ENCODE results near the gene RFTN2.
"Not testable (repeated sequence)": the region's sequence is repeated elsewhere in the genome, so short reads cannot be mapped to it uniquely, and the experiment has no call there.

RFTN2 gene

DNA sequence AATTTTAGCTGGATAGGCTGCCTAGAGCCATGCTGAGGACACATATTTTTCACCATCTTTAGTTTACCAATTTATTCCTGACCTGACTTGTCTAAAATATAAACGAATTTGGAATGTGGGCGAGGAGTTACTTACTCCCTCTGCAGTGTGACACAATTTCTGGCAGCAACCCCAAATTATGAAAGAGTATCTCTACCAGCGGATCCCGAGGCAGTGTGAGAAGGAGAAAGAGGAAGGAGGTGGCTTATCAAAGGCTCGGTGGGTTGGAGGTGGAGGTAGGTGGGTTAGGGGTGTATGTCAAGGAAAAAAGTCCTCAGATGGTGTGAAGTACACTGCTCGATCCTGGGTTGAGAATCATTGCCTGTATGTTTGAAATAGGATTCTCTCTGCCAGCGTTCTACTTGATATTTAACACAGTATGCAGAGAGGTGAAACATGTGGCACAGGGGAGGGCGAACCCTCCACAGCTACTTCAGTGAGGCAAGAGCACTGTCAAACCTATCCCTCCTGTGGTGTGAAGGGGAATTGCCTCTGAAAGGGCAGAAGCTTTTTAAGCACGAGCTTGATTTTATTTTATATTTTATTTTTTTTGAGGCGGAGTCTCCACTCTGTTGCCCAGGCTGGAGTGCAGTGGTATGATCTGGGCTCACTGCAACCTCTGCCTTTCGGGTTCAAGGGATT lies 76.0 kb downstream of the RFTN2 start:
- Mint-ChIP-seq H3K9me3 (no peaks in the 10 kb centered on the region), H3K4me3 (peak overlapping the region; percentile 23 to 34), H3K4me1 (peaks cover 9% of the 10 kb centered on the region), H3K27me3 (peaks cover 14% of the 10 kb centered on the region), H3K27ac (no peak overlapping the region)
- ATAC-seq (peak; percentile 90), DNase-seq (peak; percentile 20 to 30)

GRCh38 chr2:197598450-197598849 lies 76.9 kb downstream of the RFTN2 start:
- Mint-ChIP-seq H3K9me3 (no peaks in the 10 kb centered on the region), H3K4me3 (no peak overlapping the region), H3K27me3 (peaks cover 14% of the 10 kb centered on the region), H3K27ac (no peak overlapping the region), H3K4me1 (peaks cover 9% of the 10 kb centered on the region)
- ATAC-seq (no peak), DNase-seq (no peak)

DNA sequence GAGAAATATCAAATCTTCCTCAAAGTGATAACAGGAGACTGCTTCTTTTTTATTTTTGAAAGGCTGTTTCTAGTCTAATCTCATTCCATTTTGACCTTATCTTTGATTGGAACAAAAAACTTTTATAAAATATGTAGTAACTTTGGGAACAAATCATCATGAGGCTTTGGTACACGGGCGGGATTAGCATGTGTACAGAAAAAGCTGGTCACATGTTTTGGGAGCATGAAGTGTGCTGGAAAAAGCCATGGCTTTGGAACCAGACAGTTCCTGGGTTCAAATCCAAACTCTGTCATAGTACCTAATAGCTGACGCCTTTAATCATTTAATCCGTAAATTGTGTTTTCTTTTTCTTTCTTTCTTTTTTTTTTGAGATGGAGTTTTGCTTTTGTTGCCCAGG lies 78.2 kb downstream of the RFTN2 start:
- Mint-ChIP-seq H3K4me1 (peaks cover 9% of the 10 kb centered on the region), H3K4me3 (no peak overlapping the region), H3K27ac (no peak overlapping the region), H3K9me3 (no peaks in the 10 kb centered on the region), H3K27me3 (peaks cover 14% of the 10 kb centered on the region)
- DNase-seq (no peak), ATAC-seq (no peak)

- H3K4me1 Mint-ChIP-seq = peaks cover 9% of the 10 kb centered on the region
- H3K4me3 Mint-ChIP-seq = no peak overlapping the region
- ATAC-seq = no peak
- H3K27ac Mint-ChIP-seq = no peak overlapping the region
- peaks cover 14% of the 10 kb centered on the region for H3K27me3 Mint-ChIP-seq
- no peak for DNase-seq
- H3K9me3 Mint-ChIP-seq = no peaks in the 10 kb centered on the region
Measured at GRCh38 chr2:197596766-197597165, 78.6 kb downstream of the RFTN2 start.

DNA sequence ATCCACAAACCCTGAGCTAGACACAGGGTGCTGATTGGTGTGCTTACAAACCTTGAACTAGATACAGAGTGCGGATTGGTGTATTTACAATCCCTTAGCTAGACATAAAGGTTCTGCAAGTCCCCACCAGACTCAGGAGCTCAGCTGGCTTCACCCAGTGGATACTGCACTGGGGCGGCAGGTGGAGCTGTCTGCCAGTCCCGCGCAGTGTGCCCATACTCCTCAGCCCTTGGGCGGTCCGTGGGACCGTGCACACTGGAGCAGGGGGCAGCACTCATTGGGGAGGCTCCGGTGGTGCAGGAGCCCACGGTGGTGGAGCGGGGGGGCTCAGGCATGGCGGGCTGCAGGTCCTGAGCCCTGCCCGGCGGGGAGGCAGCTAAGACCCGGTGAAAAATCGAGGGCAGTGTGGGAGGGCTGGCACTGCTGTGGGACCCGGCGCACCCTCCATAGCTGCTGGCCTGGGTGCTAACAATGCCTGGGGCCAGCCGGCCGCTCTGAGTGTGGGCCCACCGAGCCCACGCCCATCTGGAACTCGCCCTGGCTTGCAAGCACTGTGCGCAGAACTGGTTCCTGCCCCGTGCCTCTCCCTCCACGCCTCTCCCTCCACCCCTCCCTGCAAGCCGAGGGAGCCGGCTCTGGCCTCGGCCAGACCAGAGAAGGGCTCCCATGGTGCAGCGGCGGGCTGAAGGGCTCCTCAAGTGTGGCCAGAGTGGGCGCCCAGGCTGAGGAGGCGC lies 83.9 kb downstream of the RFTN2 start:
- ATAC-seq = peak; percentile 60
- Mint-ChIP-seq H3K9me3 (no peaks in the 10 kb centered on the region), H3K27ac (no peak overlapping the region), H3K4me3 (no peak overlapping the region), H3K4me1 (no peaks in the 10 kb centered on the region), H3K27me3 (no peaks in the 10 kb centered on the region)
- no peak for DNase-seq

- not testable (repeated sequence) for DNase-seq, H3K9me3 Mint-ChIP-seq, H3K4me3 Mint-ChIP-seq, H3K27me3 Mint-ChIP-seq, ATAC-seq, H3K4me1 Mint-ChIP-seq, H3K27ac Mint-ChIP-seq
Measured at GRCh38 chr2:197587255-197587654, 88.1 kb downstream of the RFTN2 start.

- H3K27ac Mint-ChIP-seq, H3K4me1 Mint-ChIP-seq, H3K27me3 Mint-ChIP-seq, ATAC-seq, DNase-seq, H3K9me3 Mint-ChIP-seq, H3K4me3 Mint-ChIP-seq: not testable (repeated sequence)
Measured at GRCh38 chr2:197580166-197580565, 95.2 kb downstream of the RFTN2 start.

DNA sequence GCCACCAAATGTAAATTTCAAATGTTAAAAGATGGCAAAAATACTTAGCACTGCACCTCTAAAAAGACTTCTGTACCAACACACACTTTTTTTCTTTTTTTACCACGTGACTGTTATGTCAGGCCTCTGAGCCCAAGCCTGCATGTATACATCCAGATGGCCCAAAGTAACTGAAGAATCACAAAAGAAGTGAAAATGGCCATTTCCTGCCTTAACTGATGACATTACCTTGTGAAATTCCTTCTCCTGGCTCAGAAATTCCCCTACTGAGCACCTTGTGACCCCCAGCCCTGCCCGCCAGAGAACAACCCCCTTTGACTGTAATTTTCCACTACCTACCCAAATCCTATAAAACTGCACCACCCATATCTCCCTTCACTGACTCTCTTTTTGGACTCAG lies 97.1 kb downstream of the RFTN2 start:
- H3K9me3 Mint-ChIP-seq = peaks cover 6 to 21% of the 10 kb centered on the region in 2 donors
- DNase-seq, H3K4me1 Mint-ChIP-seq, H3K4me3 Mint-ChIP-seq, H3K27ac Mint-ChIP-seq, H3K27me3 Mint-ChIP-seq, ATAC-seq: not testable (repeated sequence)

DNA sequence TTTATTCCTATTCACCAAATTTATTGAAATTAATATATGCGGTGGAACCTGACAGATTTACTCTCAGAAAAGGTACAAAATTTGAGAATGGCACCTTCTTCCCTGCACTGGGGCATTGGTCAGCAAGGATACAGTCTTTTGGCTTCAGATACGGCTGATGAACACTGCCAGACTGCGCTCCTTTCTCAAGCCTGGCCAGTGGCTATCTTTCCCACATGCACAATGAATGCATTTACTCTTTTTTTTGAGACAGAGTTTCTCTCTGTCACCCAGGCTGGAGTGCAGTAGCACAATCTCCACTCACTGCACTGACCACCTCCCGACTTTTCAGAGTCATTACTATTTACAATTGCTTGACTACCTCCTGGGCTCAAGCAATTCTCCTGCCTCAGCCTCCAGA lies 97.9 kb downstream of the RFTN2 start:
- H3K27me3 Mint-ChIP-seq = no peaks in the 10 kb centered on the region
- no peak overlapping the region for H3K4me3 Mint-ChIP-seq
- no peaks in the 10 kb centered on the region for H3K4me1 Mint-ChIP-seq
- H3K9me3 Mint-ChIP-seq = peaks cover 11 to 29% of the 10 kb centered on the region in 2 donors
- DNase-seq (no peak), ATAC-seq (no peak)
- no peak overlapping the region for H3K27ac Mint-ChIP-seq

GRCh38 chr2:197576631-197577030 lies 98.8 kb downstream of the RFTN2 start:
- no peak for ATAC-seq
- DNase-seq = no peak
- Mint-ChIP-seq H3K9me3 (peaks cover 11 to 35% of the 10 kb centered on the region in 2 donors), H3K4me1 (no peaks in the 10 kb centered on the region), H3K27me3 (no peaks in the 10 kb centered on the region), H3K4me3 (no peak overlapping the region), H3K27ac (no peak overlapping the region)

- no peak for ATAC-seq
- no peak for DNase-seq
- Mint-ChIP-seq H3K4me1 (no peaks in the 10 kb centered on the region), H3K27ac (no peak overlapping the region), H3K4me3 (no peak overlapping the region), H3K9me3 (peaks cover 11 to 35% of the 10 kb centered on the region in 2 donors), H3K27me3 (no peaks in the 10 kb centered on the region)
Measured at GRCh38 chr2:197575987-197576386, 99.4 kb downstream of the RFTN2 start.

GRCh38 chr2:197573608-197574007 lies 101.8 kb downstream of the RFTN2 start:
- ATAC-seq = no peak
- no peaks in the 10 kb centered on the region for H3K27me3 Mint-ChIP-seq

DNA sequence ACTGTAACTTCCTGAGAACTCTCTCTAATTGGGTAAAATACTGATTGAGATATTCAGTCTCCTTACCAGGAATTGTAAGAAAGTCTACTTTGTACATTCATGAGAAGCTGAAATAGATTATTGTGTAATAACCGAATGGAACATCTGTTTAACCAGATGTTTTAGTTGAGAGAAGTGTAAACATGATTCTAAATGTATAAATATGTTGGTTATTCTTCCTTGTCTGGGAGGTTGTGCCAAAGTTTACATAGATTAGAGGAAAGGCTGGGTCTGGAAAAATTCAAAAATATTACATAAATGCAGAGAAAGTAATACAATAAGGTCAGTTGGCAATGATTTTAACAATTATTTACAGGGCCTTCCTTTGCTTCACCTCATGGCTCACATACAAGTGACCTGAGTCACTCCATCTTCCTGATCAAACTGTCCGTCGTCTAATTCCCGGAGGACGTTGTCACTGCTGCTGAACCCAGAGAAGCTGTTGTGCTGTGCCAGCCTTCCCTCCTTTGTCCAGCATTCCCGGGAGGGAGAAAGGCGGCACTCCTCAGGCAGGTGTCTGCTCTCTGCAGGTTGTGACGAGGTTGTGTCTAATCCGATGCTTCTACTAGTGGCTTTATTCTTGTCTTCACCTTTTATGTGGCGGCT lies 103.6 kb downstream of the RFTN2 start:
- no peak for DNase-seq
- no peak for ATAC-seq
- Mint-ChIP-seq H3K4me1 (no peaks in the 10 kb centered on the region), H3K27ac (peak overlapping the region in 1 of 2 donors; percentile 60), H3K4me3 (no peak overlapping the region), H3K27me3 (no peaks in the 10 kb centered on the region), H3K9me3 (peaks cover 11 to 35% of the 10 kb centered on the region in 2 donors)

More at GRCh38 chr2:197573608-197574007, 101.8 kb downstream of the RFTN2 start:
- H3K9me3 Mint-ChIP-seq = peaks cover 11 to 35% of the 10 kb centered on the region in 2 donors
- no peak for DNase-seq
- H3K27ac Mint-ChIP-seq = no peak overlapping the region
- H3K4me1 Mint-ChIP-seq = no peaks in the 10 kb centered on the region
- no peak overlapping the region for H3K4me3 Mint-ChIP-seq

DNA sequence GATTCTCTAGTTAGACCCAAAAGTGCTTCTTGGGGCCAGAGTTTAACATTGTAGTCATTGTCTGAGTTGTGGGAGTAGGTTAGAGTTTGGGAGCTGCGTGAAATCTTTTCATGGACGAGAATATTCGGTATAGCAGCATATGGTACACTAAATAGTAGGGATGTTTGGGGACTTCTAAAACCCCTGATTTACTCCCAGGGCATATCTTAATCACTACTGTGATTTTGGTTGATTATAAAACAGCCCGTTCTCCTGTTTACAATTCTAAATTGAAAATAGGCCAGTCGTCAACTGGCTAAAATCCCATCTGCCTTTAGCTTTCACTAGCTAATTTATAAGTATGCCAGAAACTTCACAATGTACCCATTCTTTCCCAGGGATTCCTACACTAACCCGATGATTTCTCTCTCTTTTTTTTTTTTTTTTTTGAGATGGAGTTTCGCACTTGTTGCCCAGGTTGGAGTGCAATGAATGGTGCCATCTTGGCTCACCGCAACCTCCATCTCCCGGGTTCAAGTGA lies 115.2 kb downstream of the RFTN2 start:
- peaks cover 0 to 4% of the 10 kb centered on the region in 2 donors for H3K9me3 Mint-ChIP-seq
- no peak for ATAC-seq
- peaks cover 6% of the 10 kb centered on the region for H3K4me1 Mint-ChIP-seq
- DNase-seq = no peak
- H3K4me3 Mint-ChIP-seq = no peak overlapping the region
- peak overlapping the region in 1 of 2 donors; percentile 27 for H3K27ac Mint-ChIP-seq
- no peaks in the 10 kb centered on the region for H3K27me3 Mint-ChIP-seq

GRCh38 chr2:197559681-197560080 lies 115.7 kb downstream of the RFTN2 start:
- Mint-ChIP-seq H3K4me1 (peaks cover 5% of the 10 kb centered on the region), H3K27me3 (no peaks in the 10 kb centered on the region), H3K9me3 (peaks cover 0 to 4% of the 10 kb centered on the region in 2 donors), H3K27ac (no peak overlapping the region), H3K4me3 (no peak overlapping the region)
- ATAC-seq = no peak
- no peak for DNase-seq

DNA sequence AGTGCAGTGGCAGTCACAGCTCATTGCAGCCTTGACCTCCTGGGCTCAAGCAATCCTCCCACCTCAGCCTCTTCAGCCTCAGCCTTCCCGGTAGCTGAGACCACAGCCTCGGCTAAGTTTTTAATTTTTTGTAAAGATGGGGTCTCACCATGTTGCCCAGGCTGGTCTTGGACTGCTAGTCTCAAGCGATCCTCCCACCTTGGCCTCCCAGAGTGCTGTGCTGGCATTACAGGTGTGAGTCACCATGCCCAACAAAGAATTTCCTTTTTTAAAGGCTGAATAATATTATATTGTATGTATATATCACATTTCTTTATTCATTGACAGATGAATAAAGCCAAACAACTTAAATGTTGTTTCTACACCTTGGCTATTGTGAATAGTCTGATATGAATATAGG lies 117.0 kb downstream of the RFTN2 start:
- Mint-ChIP-seq H3K9me3 (no peaks in the 10 kb centered on the region), H3K4me1 (no peaks in the 10 kb centered on the region), H3K4me3 (no peak overlapping the region), H3K27me3 (no peaks in the 10 kb centered on the region), H3K27ac (no peak overlapping the region)
- ATAC-seq (no peak), DNase-seq (no peak)

All from stimulated activated naive CD8-positive, alpha-beta T cell treated with anti-CD3 and anti-CD28 coated beads, Interleukin-15, amount 100 ng/mL, for 72 hours (primary cell).